Posterior cingulate gyrus (tissue), 11 donors: Measurements from ENCODE around the gene CALHM5.

ENCODE experiments used
- DNase-seq, 10 donors: peaks; one replicate each; pipeline versions ENCODE4 v3.0.0 to v3.0.0-alpha.2; 2020 to 2021; ENCODE audit warnings: mixed read lengths in 3 of 10
- intact Hi-C: fragments of 100-400 bp; cut with DNase I; formaldehyde crosslinking; loops from one replicate; pipeline ENCODE4 v1.15.1; 2023

CALHM5 gene

GRCh38 chr6:116507324-116507723 is 4.1 kb upstream of the CALHM5 start:
- no peak for DNase-seq
- intact Hi-C loops = no loop called here

GRCh38 chr6:116508527-116508926 is 2.9 kb upstream of the CALHM5 start:
- intact Hi-C loops = no loop called here

GRCh38 chr6:116512111-116512559 is 696 bp downstream of the CALHM5 start:
- intact Hi-C loops = no loop called here
- DNase-seq = no peak

More at GRCh38 chr6:116508527-116508926, 2.9 kb upstream of the CALHM5 start:
- DNase-seq = no peak

- no peak for DNase-seq
- intact Hi-C loops = no loop called here
Measured at GRCh38 chr6:116512734-116513133, 1.3 kb downstream of the CALHM5 start.

GRCh38 chr6:116513224-116513875 is 1.9 kb downstream of the CALHM5 start:
- DNase-seq = no peak
- intact Hi-C loops = no loop called here

GRCh38 chr6:116514111-116514510 is 2.7 kb downstream of the CALHM5 start:
- intact Hi-C loops = no loop called here
- DNase-seq = no peak

- no peak for DNase-seq
- intact Hi-C loops = no loop called here
Measured at GRCh38 chr6:116515141-116515540, 3.7 kb downstream of the CALHM5 start.

GRCh38 chr6:116518621-116519368 is 7.4 kb downstream of the CALHM5 start:
- no peak for DNase-seq
- intact Hi-C loops = no loop called here

GRCh38 chr6:116522896-116523295 is 11.5 kb downstream of the CALHM5 start:
- DNase-seq = no peak
- intact Hi-C loops = no loop called here

GRCh38 chr6:116524236-116524635 is 12.8 kb downstream of the CALHM5 start:
- no peak for DNase-seq
- intact Hi-C loops = no loop called here

GRCh38 chr6:116528133-116528532 is 16.7 kb downstream of the CALHM5 start:
- no peak for DNase-seq
- intact Hi-C loops = no loop called here

GRCh38 chr6:116528780-116529179 is 17.3 kb downstream of the CALHM5 start:
- intact Hi-C loops = no loop called here
- no peak for DNase-seq

GRCh38 chr6:116529466-116530290 is 18.2 kb downstream of the CALHM5 start:
- no peak for DNase-seq
- intact Hi-C loops = no loop called here

GRCh38 chr6:116530436-116530835 is 19.0 kb downstream of the CALHM5 start:
- intact Hi-C loops = no loop called here
- no peak for DNase-seq

- intact Hi-C loops = loop anchor here (2.0 kb wide), 1 partner anchor 245 kb away; no protein-coding TSS in a partner anchor
- DNase-seq = peak in 5 of 10 donors; percentile 10 to 51 (median 42)
Measured at GRCh38 chr6:116531675-116532570, 20.5 kb downstream of the CALHM5 start.

GRCh38 chr6:116533233-116533957 is 22.0 kb downstream of the CALHM5 start:
- DNase-seq = no peak
- intact Hi-C loops = loop anchor here (2.0 kb wide), 1 partner anchor 247 kb away; no protein-coding TSS in a partner anchor

- DNase-seq = no peak
- intact Hi-C loops = no loop called here
Measured at GRCh38 chr6:116535109-116535508, 23.7 kb downstream of the CALHM5 start.

- DNase-seq = no peak
- intact Hi-C loops = no loop called here
Measured at GRCh38 chr6:116536216-116536621, 24.8 kb downstream of the CALHM5 start.

- intact Hi-C loops = no loop called here
- DNase-seq = no peak
Measured at GRCh38 chr6:116542426-116542825, 31.0 kb downstream of the CALHM5 start.
